ENCODE results near the gene GPBP1L1. TPM values are rescaled to one million over a fixed set of nuclear protein-coding genes. Genes with fewer than 3 reads are reported as not detected.
"Not testable (repeated sequence)": the region's sequence is repeated elsewhere in the genome, so short reads cannot be mapped to it uniquely, and the experiment has no call there.

GPBP1L1 gene
- total and polyA plus RNA-seq, 9 of the 15 experiments (the other 6 are each of a cell fraction or from before 2014, with no cell fraction given), result 86.0 to 216 (median 138) TPM

DNA sequence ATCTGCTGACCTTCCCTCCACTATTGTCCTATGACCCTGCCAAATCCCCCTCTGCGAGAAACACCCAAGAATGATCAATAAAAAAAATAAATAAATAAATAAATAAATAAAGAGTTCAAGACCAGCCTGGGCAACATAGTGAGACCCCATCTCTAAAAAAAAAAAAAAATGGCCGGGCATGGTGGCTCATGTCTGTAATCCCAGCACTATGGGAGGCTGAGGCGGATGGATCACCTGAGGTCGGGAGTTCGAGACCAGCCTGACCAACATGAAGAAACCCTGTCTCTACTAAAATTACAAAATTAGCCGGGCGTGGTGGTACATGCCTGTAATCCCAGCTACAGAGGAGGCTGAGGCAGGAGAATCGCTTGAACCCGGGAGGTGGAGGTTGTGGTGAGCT lies 39.7 kb upstream of the GPBP1L1 start:
- in situ Hi-C loops (cut with MboI), result not testable (repeated sequence)

DNA sequence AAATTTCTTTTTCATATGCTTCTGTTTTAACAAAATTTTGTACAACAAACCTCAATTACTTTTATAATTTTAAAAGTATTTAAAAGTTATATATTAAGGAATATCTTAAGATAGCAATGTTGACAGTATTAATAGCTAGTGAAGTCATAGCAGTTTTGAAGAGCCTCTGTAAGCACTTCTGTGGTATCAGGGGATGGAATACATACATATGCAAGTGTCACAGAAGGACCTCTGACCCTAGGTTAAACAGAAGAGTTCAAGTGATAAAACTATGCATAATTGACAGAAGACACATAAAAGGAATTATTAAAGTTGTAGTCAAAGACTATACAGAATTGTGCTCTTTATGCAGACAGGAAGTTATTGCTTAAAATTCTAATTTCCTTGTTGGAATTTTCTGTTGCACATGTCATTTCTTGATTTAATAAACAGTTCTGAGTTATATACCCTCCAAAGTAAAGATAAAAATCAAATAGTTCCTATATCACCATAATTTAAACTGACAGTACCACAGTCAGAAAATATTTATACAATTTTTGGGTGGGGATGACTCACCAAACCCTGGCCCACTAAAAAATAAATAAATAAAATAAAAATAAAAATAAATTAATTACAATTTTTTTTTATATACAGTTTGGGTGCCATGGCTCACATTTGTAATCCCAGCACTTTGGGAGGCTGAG lies 37.1 kb upstream of the GPBP1L1 start:
- in situ Hi-C loops (cut with MboI) (no loop called here), intact Hi-C loops (cut with micrococcal nuclease) (no loop called here)
- H4K20me1 ChIP-seq (replicated peaks; ENCODE audit: control insufficient read depth, insufficient read depth, low read length), result no peaks in the 10 kb centered on the region
- no peak overlapping the region for H3K9ac ChIP-seq (ENCODE audit: insufficient read depth in 1 of 2, low read depth in 2 of 2, low read length in 2 of 2)
- H3K4me3 ChIP-seq, result no peak overlapping the region
- no peaks in the 10 kb centered on the region for H3K36me3 ChIP-seq (ENCODE audit: control insufficient read depth, insufficient read depth, low read length)
- no peak for FAIRE-seq
- DNase-seq (ENCODE audit: extremely low read depth in 1 of 4, low spot score in 3 of 4), result peak; percentile 32 to 60 (median 40)
- H2AFZ ChIP-seq (ENCODE audit: low read depth, low read length), result no peak overlapping the region
- no peaks in the 10 kb centered on the region for H3K9me1 ChIP-seq (ENCODE audit: control insufficient read depth, insufficient read depth, low read length)
- CTCF ChIA-PET (ENCODE audit: low intra/inter-chr PET ratio), result no interaction called here
- H3K27ac ChIP-seq (ENCODE audit: extremely low read depth, low read depth, low read length), result peak overlapping the region; percentile 5; the same call in 1 of the 3 replicates
- POLR2A ChIA-PET, result no interaction called here
- H3K4me1 ChIP-seq (replicated peaks in 1 of 2; ENCODE audit: control insufficient read depth in 2 of 2, insufficient read depth in 2 of 2, low read length in 2 of 2), result peaks cover 0 to 8% of the 10 kb centered on the region in 2 experiments; a peak in 2 of 5 replicates
- BruUV-seq (replicated peaks), result no TSS peak
- H3K4me2 ChIP-seq (ENCODE audit: insufficient read depth, low read length), result no peak overlapping the region
- no peaks in the 10 kb centered on the region for H3K27me3 ChIP-seq (ENCODE audit: control insufficient read depth in 2 of 2, insufficient read depth in 2 of 2, low read length in 2 of 2)
- no peaks in the 10 kb centered on the region for H3K79me2 ChIP-seq (ENCODE audit: control insufficient read depth, insufficient read depth, low read length)
- H3K9me3 ChIP-seq (replicated peaks; ENCODE audit: control insufficient read depth, insufficient read depth, low read depth, low read length), result no peaks in the 10 kb centered on the region
- peak; percentile 88 for ATAC-seq
- TF ChIP-seq POLR2AphosphoS5 (IDR thresholded peaks at IDR 0.05; ENCODE audit: control insufficient read depth, insufficient read depth, low read depth, low read length), result peak; percentile 37; the same call in 1 of the 2 replicates
- TF ChIP-seq MCM5 (IDR thresholded peaks at IDR 0.05; ENCODE audit: low read depth), result no peak
- TF ChIP-seq PHF20 (IDR thresholded peaks at IDR 0.05; ENCODE audit: partially characterized antibody), result no peak
- peak; percentile 68 for TF ChIP-seq CBFA2T3 (IDR thresholded peaks at IDR 0.05)
- no peak for TF ChIP-seq MTA3 (IDR thresholded peaks at IDR 0.05; ENCODE audit: borderline replicate concordance)
- TF ChIP-seq TAL1 (IDR thresholded peaks at IDR 0.05), result peak; percentile 17; the same call in 1 of the 2 replicates
- TF ChIP-seq MEF2A (IDR thresholded peaks at IDR 0.05; ENCODE audit: control insufficient read depth, low read depth, low read length), result peak; percentile 36; the same call in 1 of the 2 replicates
- peak; percentile 73 for TF ChIP-seq NR2C1 (IDR thresholded peaks at IDR 0.05)
- TF ChIP-seq NR2C1 (tag; IDR thresholded peaks at IDR 0.05), result peak; percentile 81
- TF ChIP-seq POLR3A (IDR thresholded peaks at IDR 0.05; ENCODE audit: borderline replicate concordance, extremely low read depth, insufficient read depth, insufficient read length), result no peak
- peak; percentile 11 for TF ChIP-seq MEIS2 (IDR thresholded peaks at IDR 0.05; ENCODE audit: partially characterized antibody)
- peak; percentile 26; the same call in 1 of the 2 replicates for TF ChIP-seq CBFA2T2 (conservative IDR thresholded peaks at IDR 0.05)
- TF ChIP-seq KHSRP (IDR thresholded peaks at IDR 0.05), result no peak
- TF ChIP-seq, protein P1, sequence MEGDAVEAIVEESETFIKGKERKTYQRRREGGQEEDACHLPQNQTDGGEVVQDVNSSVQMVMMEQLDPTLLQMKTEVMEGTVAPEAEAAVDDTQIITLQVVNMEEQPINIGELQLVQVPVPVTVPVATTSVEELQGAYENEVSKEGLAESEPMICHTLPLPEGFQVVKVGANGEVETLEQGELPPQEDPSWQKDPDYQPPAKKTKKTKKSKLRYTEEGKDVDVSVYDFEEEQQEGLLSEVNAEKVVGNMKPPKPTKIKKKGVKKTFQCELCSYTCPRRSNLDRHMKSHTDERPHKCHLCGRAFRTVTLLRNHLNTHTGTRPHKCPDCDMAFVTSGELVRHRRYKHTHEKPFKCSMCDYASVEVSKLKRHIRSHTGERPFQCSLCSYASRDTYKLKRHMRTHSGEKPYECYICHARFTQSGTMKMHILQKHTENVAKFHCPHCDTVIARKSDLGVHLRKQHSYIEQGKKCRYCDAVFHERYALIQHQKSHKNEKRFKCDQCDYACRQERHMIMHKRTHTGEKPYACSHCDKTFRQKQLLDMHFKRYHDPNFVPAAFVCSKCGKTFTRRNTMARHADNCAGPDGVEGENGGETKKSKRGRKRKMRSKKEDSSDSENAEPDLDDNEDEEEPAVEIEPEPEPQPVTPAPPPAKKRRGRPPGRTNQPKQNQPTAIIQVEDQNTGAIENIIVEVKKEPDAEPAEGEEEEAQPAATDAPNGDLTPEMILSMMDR (IDR thresholded peaks at IDR 0.05 in 2 of 3, conservative IDR thresholded peaks at IDR 0.05 in 1 of 3; ENCODE audit: insufficient read depth in 2 of 3, low read depth in 1 of 3, low read length in 3 of 3), result no peak

More for the DNA sequence above, 39.7 kb upstream of the GPBP1L1 start:
- H4K20me1 ChIP-seq (replicated peaks; ENCODE audit: control insufficient read depth, insufficient read depth, low read length); H3K4me2 ChIP-seq (ENCODE audit: insufficient read depth, low read length); POLR2A ChIA-PET; BruUV-seq (replicated peaks); H2AFZ ChIP-seq (ENCODE audit: low read depth, low read length); DNase-seq (ENCODE audit: extremely low read depth in 1 of 4, low spot score in 3 of 4); H3K79me2 ChIP-seq (ENCODE audit: control insufficient read depth, insufficient read depth, low read length); ATAC-seq; CTCF ChIA-PET (ENCODE audit: low intra/inter-chr PET ratio); H3K27me3 ChIP-seq (ENCODE audit: control insufficient read depth in 2 of 2, insufficient read depth in 2 of 2, low read length in 2 of 2); H3K27ac ChIP-seq (ENCODE audit: extremely low read depth, low read depth, low read length); H3K4me3 ChIP-seq; H3K9ac ChIP-seq (ENCODE audit: insufficient read depth in 1 of 2, low read depth in 2 of 2, low read length in 2 of 2); H3K36me3 ChIP-seq (ENCODE audit: control insufficient read depth, insufficient read depth, low read length); FAIRE-seq; H3K9me3 ChIP-seq (replicated peaks; ENCODE audit: control insufficient read depth, insufficient read depth, low read depth, low read length); H3K4me1 ChIP-seq (replicated peaks in 1 of 2; ENCODE audit: control insufficient read depth in 2 of 2, insufficient read depth in 2 of 2, low read length in 2 of 2); H3K9me1 ChIP-seq (ENCODE audit: control insufficient read depth, insufficient read depth, low read length); intact Hi-C loops (cut with micrococcal nuclease): not testable (repeated sequence)
- TF ChIP-seq BCOR (IDR thresholded peaks at IDR 0.05) (peak; percentile 59), ZNF121 (CRISPR knock-in tag; conservative IDR thresholded peaks at IDR 0.05) (peak; percentile 77)
- WGBS (ENCODE audit: insufficient coverage, low coverage, missing lambda C conversion rate), result 84% methylated on average over 7 of the region's 9 CpGs

Data from K562 (cell line).